GM12878 (cell line): ENCODE data around the gene ARID1A. TPM values are rescaled to one million over a fixed set of nuclear protein-coding genes. Genes with fewer than 3 reads are reported as not detected.

Experiments used
- ATAC-seq: fragments of 200-7000 bp; cut with Tn5 transposase; 3 replicates; pipeline ENCODE4 v1.9.1; 2020; ENCODE audit warnings: mild to moderate bottlenecking, moderate library complexity
- BruUV-seq: library from RNA; stranded (reverse); fragments of 400-500 nt; replicated peaks from 2 replicates; lab custom pipeline; 2021; lab: Mats Ljungman, UMichigan
- CTCF ChIA-PET: fragments of 300-600 bp; sonication (Branson Sonifier 250); formaldehyde crosslinking; extraction: SDS; loops from one replicate; lab custom pipeline; 2021; ENCODE audit warnings: inconsistent platforms; lab: Yijun Ruan, JAX
- POLR2A ChIA-PET: fragments of 350-600 bp; formaldehyde crosslinking; extraction: SDS; loops from one replicate; lab custom pipeline; 2021; ENCODE audit warnings: inconsistent platforms; lab: Charles Lee
- RAD21 ChIA-PET: fragments of 300-600 bp; sonication (Branson Sonifier 250); formaldehyde crosslinking; loops from one replicate; lab custom pipeline; 2023; ENCODE audit warnings: antibody characterized with exemption; ENCODE audit not compliant: unreplicated experiment; lab: Charles Lee
- SMC1A ChIA-PET: fragments of 300-600 bp; sonication (Branson Sonifier 250); formaldehyde crosslinking; loops from one replicate; lab custom pipeline; 2023; ENCODE audit not compliant: unreplicated experiment, uncharacterized antibody; lab: Charles Lee
- DNase-seq: peaks from one replicate; pipeline ENCODE4 v3.0.0-alpha.2; 2011; ENCODE audit warnings: low read depth, low spot score
- FAIRE-seq: peaks from 3 replicates; lab custom pipeline; 2011; peaks lifted over from hg19 to GRCh38; lab: Jason Lieb, UNC
- H2AFZ ChIP-seq: 2 replicates; pipeline ENCODE4 v1.6.0; 2011; ENCODE audit warnings: low read depth, low read length, control low read depth; ENCODE audit not compliant: control insufficient read depth
- H3K27ac ChIP-seq: 2 replicates; pipeline ENCODE4 v1.5.1; 2011; ENCODE audit warnings: control low read depth; ENCODE audit not compliant: control insufficient read depth, insufficient read depth
- H3K27me3 ChIP-seq, 2 experiments: replicated peaks in 1 of 2; 2 replicates each; pipeline versions ENCODE4 v1.6.0 to v1.6.1; 2011; ENCODE audit warnings: low read length in 1 of 2; ENCODE audit not compliant: control insufficient read depth in 2 of 2, insufficient read depth in 2 of 2
- H3K36me3 ChIP-seq, 2 experiments: 2 replicates each; pipeline ENCODE4 v1.5.1; 2011; ENCODE audit warnings: low read length in 1 of 2; ENCODE audit not compliant: control insufficient read depth in 2 of 2, insufficient read depth in 2 of 2
- H3K4me1 ChIP-seq: 2 replicates; pipeline ENCODE4 v1.6.1; 2011; ENCODE audit warnings: mild to moderate bottlenecking, low read length, moderate library complexity, mixed read lengths; ENCODE audit not compliant: control insufficient read depth, insufficient read depth
- H3K4me2 ChIP-seq: 2 replicates; pipeline ENCODE4 v1.6.0; 2011; ENCODE audit warnings: control low read depth; ENCODE audit not compliant: control insufficient read depth, insufficient read depth
- H3K4me3 ChIP-seq: fragments of 200-600 bp; sonication (generic); 2 replicates; pipeline ENCODE4 v1.5.1; 2016
- H3K79me2 ChIP-seq: 2 replicates; pipeline ENCODE4 v1.6.0; 2011; ENCODE audit warnings: low read length; ENCODE audit not compliant: control insufficient read depth, insufficient read depth
- H3K9ac ChIP-seq: 2 replicates; pipeline ENCODE4 v1.8.0; 2011; ENCODE audit warnings: low read length, control low read depth, mixed read lengths; ENCODE audit not compliant: control insufficient read depth, insufficient read depth
- H3K9me3 ChIP-seq: replicated peaks from 3 replicates; pipeline ENCODE4 v1.5.1; 2011; ENCODE audit warnings: mild to moderate bottlenecking, low read length; ENCODE audit not compliant: control insufficient read depth, insufficient read depth
- H4K20me1 ChIP-seq: 2 replicates; pipeline ENCODE4 v1.6.0; 2011; ENCODE audit not compliant: control insufficient read depth, insufficient read depth
- CHD2 ChIP-seq: IDR thresholded peaks from 2 replicates; pipeline ENCODE4 v1.6.1; 2011; ENCODE audit warnings: low read depth, low read length, improper control_type of control experiment, borderline replicate concordance
- ESRRA ChIP-seq: IDR thresholded peaks from 2 replicates; pipeline ENCODE4 v1.6.1; 2012; ENCODE audit warnings: mild to moderate bottlenecking, low read length, improper control_type of control experiment
- ETV6 ChIP-seq, 2 experiments: fragments of 450-650 bp in 1 of 2; IDR thresholded peaks in 1 of 2; conservative IDR thresholded peaks in 1 of 2; 2 replicates each; pipeline ENCODE4 v1.6.1; 2014; ENCODE audit warnings: antibody characterized with exemption in 1 of 2, borderline replicate concordance in 1 of 2, low read depth in 1 of 2, mild to moderate bottlenecking in 1 of 2, moderate library complexity in 1 of 2
- GABPA ChIP-seq: IDR thresholded peaks from 2 replicates; pipeline ENCODE4 v1.6.1; 2014; ENCODE audit warnings: antibody characterized with exemption, low read depth, mild to moderate bottlenecking, inconsistent platforms
- IKZF2 ChIP-seq, 2 experiments: fragments of 450-650 bp; IDR thresholded peaks; 2 replicates each; pipeline ENCODE4 v1.6.1; 2017; ENCODE audit warnings: mild to moderate bottlenecking in 2 of 2, moderate library complexity in 2 of 2
- IRF5 ChIP-seq: fragments of 450-650 bp; IDR thresholded peaks from 2 replicates; pipeline ENCODE4 v1.6.1; 2017; ENCODE audit warnings: borderline replicate concordance
- KAT2A ChIP-seq: conservative IDR thresholded peaks from 2 replicates; pipeline ENCODE4 v1.6.1; 2011; ENCODE audit warnings: low read depth, low read length; ENCODE audit not compliant: control insufficient read depth
- MXI1 ChIP-seq: fragments of 150-350 bp; IDR thresholded peaks from 2 replicates; pipeline ENCODE4 v1.6.1; 2011; ENCODE audit warnings: low read depth, mild to moderate bottlenecking, inconsistent platforms, low read length, improper control_type of control experiment
- NFIC ChIP-seq: IDR thresholded peaks from 2 replicates; pipeline ENCODE4 v1.6.1; 2012; ENCODE audit warnings: low read depth, mild to moderate bottlenecking, inconsistent platforms, low read length, moderate library complexity
- PBX3 ChIP-seq: IDR thresholded peaks from 2 replicates; pipeline ENCODE4 v1.6.1; 2011; ENCODE audit warnings: mild to moderate bottlenecking, low read depth, low read length, moderate library complexity; ENCODE audit not compliant: insufficient replicate concordance
- RAD21 ChIP-seq: IDR thresholded peaks from 2 replicates; pipeline ENCODE4 v1.6.1; 2011; ENCODE audit warnings: mild to moderate bottlenecking, low read depth, low read length, moderate library complexity; ENCODE audit not compliant: insufficient read depth
- RFX5 ChIP-seq: IDR thresholded peaks from 2 replicates; pipeline ENCODE4 v1.6.1; 2011; ENCODE audit warnings: low read depth, low read length, improper control_type of control experiment
- USF2 ChIP-seq: IDR thresholded peaks from 2 replicates; pipeline ENCODE4 v1.6.1; 2011; ENCODE audit warnings: low read depth, low read length, improper control_type of control experiment, borderline replicate concordance
- ZNF592 ChIP-seq: fragments of 450-650 bp; IDR thresholded peaks from 2 replicates; pipeline ENCODE4 v1.6.1; 2017; ENCODE audit warnings: mild to moderate bottlenecking, moderate library complexity
- in situ Hi-C: fragments of 300-500 bp; cut with MboI; formaldehyde crosslinking; loops from 9 replicates; pipeline ENCODE4 v1.14.3; 2018; ENCODE audit warnings: mixed read lengths
- intact Hi-C: fragments of 100-400 bp; cut with micrococcal nuclease; formaldehyde crosslinking; loops from one replicate; pipeline ENCODE4 v1.14.2; 2022; ENCODE audit not compliant: unreplicated experiment
- polyA plus RNA-seq, 11 experiments: library from polyadenylated mRNA; depleted of rRNA in 4 of 11; unstranded in 6 of 11; stranded (reverse) in 5 of 11; fragments of >200 nt; fragmentation: Nextera tagmentation in 4 of 11; fragmentation: Illumina TruSeq in 1 of 11; extraction: Ambion mirVana in 4 of 11; extraction: Trizol in 1 of 11; gene quantifications; 1 replicate in 1 of 11; 2 replicates in 10 of 11; pipeline versions ENCODE4 v1.2.1 to v1.2.3, GENCODE V29; 2011 to 2016; ENCODE audit warnings: inconsistent platforms in 2 of 11, missing spikeins in 2 of 11, low read depth in 1 of 11
- total RNA-seq, 4 experiments: library from RNA; depleted of rRNA in 3 of 4; stranded (reverse); fragments of >200 nt in 3 of 4; fragmentation: Illumina TruSeq in 1 of 4; extraction: Trizol in 1 of 4; gene quantifications; 2 replicates each; pipeline versions ENCODE4 v1.2.1 to v1.2.3, GENCODE V29; 2013 to 2021
- TF ChIP-seq, protein P1 (sequence below): IDR thresholded peaks from 2 replicates; pipeline ENCODE4 v1.6.1; 2012; ENCODE audit warnings: low read depth, low read length, improper control_type of control experiment

ARID1A gene
- total and polyA plus RNA-seq, 10 of the 15 experiments (the other 5 are each of a cell fraction or from before 2014, with no cell fraction given): 10.0 to 98.0 (median 23.5) TPM

- no TSS peak for BruUV-seq
- Histone ChIP-seq H4K20me1 (no peaks in the 10 kb centered on the region), H2AFZ (no peak overlapping the region), H3K4me1 (no peaks in the 10 kb centered on the region), H3K27ac (no peak overlapping the region), H3K4me2 (no peak overlapping the region), H3K36me3 (no peaks in the 10 kb centered on the region), H3K9ac (no peak overlapping the region), H3K27me3 (no peaks in the 10 kb centered on the region), H3K79me2 (no peaks in the 10 kb centered on the region), H3K4me3 (no peak overlapping the region), H3K9me3 (no peaks in the 10 kb centered on the region)
- DNase-seq (no peak), FAIRE-seq (no peak), ATAC-seq (no peak)
- ChIA-PET RAD21 (interaction anchor here (0.6 to 4.7 kb wide), 11 partner anchors 9 to 184 kb away, joined by 3 to 43 read pairs (median 6); partner anchors contain the start of gene PIGV), SMC1A (interaction anchor here (0.6 to 4.9 kb wide), 23 partner anchors 9 to 961 kb away, joined by 3 to 38 read pairs (median 5); partner anchors contain the start of genes GPATCH3 and STX12), POLR2A (interaction anchor here (0.6 to 3.5 kb wide), 14 partner anchors 9 to 464 kb away, joined by 3 to 18 read pairs (median 3); no protein-coding TSS in a partner anchor), CTCF (interaction anchor here (0.6 to 6.2 kb wide), 23 partner anchors 7 to 273 kb away, joined by 3 to 117 read pairs (median 23); partner anchors contain the start of genes PIGV and ZDHHC18)
- in situ Hi-C loops (loop anchor here (5.0 kb wide), 1 partner anchor 66 kb away; no protein-coding TSS in a partner anchor), intact Hi-C loops (loop anchor here (2.0 kb wide), 1 partner anchor 21 kb away; no protein-coding TSS in a partner anchor)
- TF ChIP-seq MXI1 (no peak), USF2 (no peak), RAD21 (no peak), NFIC (no peak), RFX5 (no peak), ETV6 (conservative IDR thresholded peaks at IDR 0.05 in 1 of 2, IDR thresholded peaks at IDR 0.05 in 1 of 2; ENCODE audit: borderline replicate concordance in 1 of 2, low read depth in 1 of 2) (no peak), IRF5 (no peak), PBX3 (no peak), GABPA (no peak), KAT2A (no peak), CHD2 (no peak), ESRRA (no peak), IKZF2 (IDR thresholded peaks at IDR 0.05) (no peak), ZNF592 (no peak)
- TF ChIP-seq, protein P1, sequence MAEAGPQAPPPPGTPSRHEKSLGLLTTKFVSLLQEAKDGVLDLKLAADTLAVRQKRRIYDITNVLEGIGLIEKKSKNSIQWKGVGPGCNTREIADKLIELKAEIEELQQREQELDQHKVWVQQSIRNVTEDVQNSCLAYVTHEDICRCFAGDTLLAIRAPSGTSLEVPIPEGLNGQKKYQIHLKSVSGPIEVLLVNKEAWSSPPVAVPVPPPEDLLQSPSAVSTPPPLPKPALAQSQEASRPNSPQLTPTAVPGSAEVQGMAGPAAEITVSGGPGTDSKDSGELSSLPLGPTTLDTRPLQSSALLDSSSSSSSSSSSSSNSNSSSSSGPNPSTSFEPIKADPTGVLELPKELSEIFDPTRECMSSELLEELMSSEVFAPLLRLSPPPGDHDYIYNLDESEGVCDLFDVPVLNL: no peak
These were observed 115.9 kb downstream of the ARID1A start for GRCh38 chr1:26811708-26812107.
